ENCODE measurements around the gene OBP2A. TPM values are rescaled to one million over a fixed set of nuclear protein-coding genes. Genes with fewer than 3 reads are reported as not detected.

OBP2A gene
- total and polyA plus RNA-seq, 2 of the 8 experiments (the other 6 are each of a cell fraction or from before 2014, with no cell fraction given) = not detected

GRCh38 chr9:135567311-135567710, 21.4 kb downstream of the OBP2A start:
- 92% methylated on average over 9 of the region's 9 CpGs; no CpG with 5 or more reads in 1 of the 2 experiments for WGBS, 2 experiments (ENCODE audit: extremely low coverage in 1 of 2, insufficient coverage in 1 of 2, insufficient read length in 1 of 2, insufficient replicate concordance in 2 of 2, low coverage in 1 of 2, low lambda C conversion rate in 2 of 2, missing lambda C conversion rate in 1 of 2)
- Histone ChIP-seq H3K4me2 (ENCODE audit: insufficient read depth in 1 of 2, low read depth in 2 of 2, low read length in 2 of 2) (no peak overlapping the region), H3K23ac (ENCODE audit: insufficient read length) (no peak overlapping the region), H3K36me3 (ENCODE audit: control insufficient read depth in 2 of 4, insufficient read depth in 4 of 4, low read length in 3 of 4) (no peaks in the 10 kb centered on the region), H2AFZ (ENCODE audit: low read length) (no peak overlapping the region), H2BK15ac (ENCODE audit: low read length) (no peak overlapping the region), H3K4ac (replicated peaks; ENCODE audit: insufficient read length, low read depth, low read length) (no peak overlapping the region), H2BK5ac (ENCODE audit: low read depth, low read length) (no peak overlapping the region), H2BK120ac (replicated peaks; ENCODE audit: low read depth, low read length) (no peak overlapping the region), H3K9ac (replicated peaks in 1 of 4; ENCODE audit: extremely low read depth in 1 of 4, low read depth in 3 of 4, low read length in 3 of 4) (no peak overlapping the region), H3K79me1 (ENCODE audit: low read depth, low read length) (no peaks in the 10 kb centered on the region), H3K56ac (replicated peaks; ENCODE audit: insufficient read length, low read depth, low read length) (no peak overlapping the region), H3K27me3 (replicated peaks in 1 of 4; ENCODE audit: control insufficient read depth in 3 of 4, extremely low read depth in 1 of 4, insufficient read depth in 3 of 4, low read length in 3 of 4) (no peaks in the 10 kb centered on the region), H4K5ac (ENCODE audit: insufficient read length, low read depth, low read length) (no peak overlapping the region), H2BK20ac (ENCODE audit: low read length) (no peak overlapping the region), H3K18ac (ENCODE audit: extremely low read depth, low read length) (no peak overlapping the region), H3K14ac (ENCODE audit: insufficient read length) (no peak overlapping the region), H4K8ac (ENCODE audit: extremely low read depth, insufficient read depth, low read length) (no peak overlapping the region), H2BK12ac (ENCODE audit: low read depth, low read length) (no peak overlapping the region), H3K27ac (ENCODE audit: low read depth, low read length) (no peak overlapping the region), H4K91ac (replicated peaks; ENCODE audit: insufficient read length, low read length) (no peak overlapping the region), H3K4me3 (ENCODE audit: extremely low read depth in 1 of 4, insufficient read depth in 2 of 4, low read depth in 3 of 4, low read length in 4 of 4) (no peak overlapping the region), H2AK5ac (ENCODE audit: low read depth, low read length) (no peak overlapping the region), H3K4me1 (replicated peaks in 1 of 4; ENCODE audit: control insufficient read depth in 3 of 4, insufficient read depth in 4 of 4, low read length in 3 of 4) (peaks cover 0 to 3% (median 0%) of the 10 kb centered on the region in 4 experiments; a peak in 1 of 7 replicates), H3K79me2 (ENCODE audit: control insufficient read depth in 1 of 2, insufficient read depth in 2 of 2, low read length in 2 of 2) (no peaks in the 10 kb centered on the region), H3K9me3 (ENCODE audit: insufficient read depth in 2 of 2, low read depth in 1 of 2, low read length in 1 of 2) (peaks cover 0 to 13% of the 10 kb centered on the region in 2 experiments; a peak in 3 of 4 replicates), H4K20me1 (replicated peaks in 1 of 2; ENCODE audit: control insufficient read depth in 1 of 2, insufficient read depth in 2 of 2, low read length in 2 of 2) (peaks cover 0 to 2% of the 10 kb centered on the region in 2 experiments), H3K23me2 (ENCODE audit: low read depth, low read length) (peaks cover 6% of the 10 kb centered on the region; the same call in 1 of the 2 replicates)
- ChIA-PET POLR2A (ENCODE audit: partially characterized antibody) (no interaction called here), CTCF (ENCODE audit: partially characterized antibody) (interaction anchor here (0.9 to 1.4 kb wide), 2 partner anchors 23 to 63 kb away, joined by 3 to 4 read pairs; no protein-coding TSS in a partner anchor)
- DNase-seq (ENCODE audit: low read depth in 1 of 2, low spot score in 2 of 2) (no peak), FAIRE-seq (no peak)
- no peak for TF ChIP-seq ASH2L (IDR thresholded peaks at IDR 0.05; ENCODE audit: low read length)
- TF ChIP-seq CHD2 (IDR thresholded peaks at IDR 0.05; ENCODE audit: low read length) = no peak
- TF ChIP-seq CTCF (IDR thresholded peaks at IDR 0.05; ENCODE audit: control extremely low read depth in 1 of 3, insufficient read depth in 1 of 3, low read depth in 1 of 3, low read length in 3 of 3) = no peak
- TF ChIP-seq FOSL1 (IDR thresholded peaks at IDR 0.05; ENCODE audit: insufficient read depth, low read depth, low read length) = no peak
- TF ChIP-seq, protein P1, sequence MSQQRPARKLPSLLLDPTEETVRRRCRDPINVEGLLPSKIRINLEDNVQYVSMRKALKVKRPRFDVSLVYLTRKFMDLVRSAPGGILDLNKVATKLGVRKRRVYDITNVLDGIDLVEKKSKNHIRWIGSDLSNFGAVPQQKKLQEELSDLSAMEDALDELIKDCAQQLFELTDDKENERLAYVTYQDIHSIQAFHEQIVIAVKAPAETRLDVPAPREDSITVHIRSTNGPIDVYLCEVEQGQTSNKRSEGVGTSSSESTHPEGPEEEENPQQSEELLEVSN (IDR thresholded peaks at IDR 0.05) = no peak
- TF ChIP-seq BRCA1 (IDR thresholded peaks at IDR 0.05; ENCODE audit: low read depth, low read length) = no peak
- TF ChIP-seq TAF1 (IDR thresholded peaks at IDR 0.05; ENCODE audit: low read depth, low read length) = no peak
- TF ChIP-seq BCL11A (IDR thresholded peaks at IDR 0.05; ENCODE audit: low read depth in 2 of 2, low read length in 2 of 2) = no peak
- no peak for TF ChIP-seq SUZ12 (IDR thresholded peaks at IDR 0.05; ENCODE audit: low read length)
- no peak for TF ChIP-seq YY1 (IDR thresholded peaks at IDR 0.05; ENCODE audit: low read depth, low read length)
- no peak for TF ChIP-seq TEAD4 (IDR thresholded peaks at IDR 0.05; ENCODE audit: low read depth, low read length)
- no peak for TF ChIP-seq RFX5 (IDR thresholded peaks at IDR 0.05; ENCODE audit: borderline replicate concordance, low read depth, low read length)

Measured in H1 (cell line).